Prostate gland (tissue), 2 donors: ENCODE measurements around the gene PLCH2. TPM values are rescaled to one million over a fixed set of nuclear protein-coding genes. Genes with fewer than 3 reads are reported as not detected.

Experiments
- DNase-seq: peaks from one replicate; pipeline ENCODE4 v3.0.0-alpha.2; 2019; ENCODE audit warnings: low spot score
- H3K27ac ChIP-seq, 2 donors: fragments of 200-600 bp; sonication (generic); 2 replicates each; pipeline ENCODE4 v1.5.1; 2017 to 2019
- H3K27me3 ChIP-seq: fragments of 200-600 bp; sonication (generic); replicated peaks from 2 replicates; pipeline ENCODE4 v1.5.1; 2019; ENCODE audit not compliant: insufficient read depth
- H3K36me3 ChIP-seq, 2 donors: fragments of 200-600 bp; sonication (generic); 1 replicate in 1 of 2; 2 replicates in 1 of 2; pipeline versions ENCODE4 v1.5.1 to v1.8.1; 2017 to 2019
- H3K4me1 ChIP-seq: fragments of 200-600 bp; sonication (generic); replicated peaks from 2 replicates; pipeline ENCODE4 v1.5.1; 2019
- H3K4me3 ChIP-seq, 2 donors: fragments of 200-600 bp; sonication (generic); 2 replicates each; pipeline ENCODE4 v1.5.1; 2017 to 2019
- H3K9me3 ChIP-seq: fragments of 200-600 bp; sonication (generic); 2 replicates; pipeline ENCODE4 v1.5.1; 2017
- CTCF ChIP-seq, 4 experiments: fragments of 200-600 bp in 2 of 4; fragments of 450-650 bp in 2 of 4; sonication (generic) in 2 of 4; IDR thresholded peaks; 1 replicate in 3 of 4; 2 replicates in 1 of 4; pipeline ENCODE4 v1.5.1; 2016 to 2019; ENCODE audit warnings: antibody characterized with exemption in 4 of 4, mild to moderate bottlenecking in 2 of 4, moderate library complexity in 2 of 4
- POLR2A ChIP-seq: fragments of 450-650 bp; IDR thresholded peaks from one replicate; pipeline ENCODE4 v1.6.1; 2016; ENCODE audit warnings: antibody characterized with exemption, mild to moderate bottlenecking
- POLR2AphosphoS5 ChIP-seq: sonication (generic); formaldehyde crosslinking; IDR thresholded peaks from one replicate; pipeline ENCODE4 v1.6.1; 2017; ENCODE audit warnings: antibody characterized with exemption
- WGBS: methylation state at CpG from one replicate; pipeline ENCODE4 v1.1.5; 2018; 5-methylcytosine and 5-hydroxymethylcytosine counted together
- intact Hi-C: fragments of 100-400 bp; cut with DNase I; formaldehyde crosslinking; loops from one replicate; pipeline ENCODE4 v1.14.2; 2022
- total RNA-seq, 2 donors: library from RNA; depleted of rRNA; stranded (reverse); fragments of >200 nt; gene quantifications; one replicate each; pipeline ENCODE4 v1.1.0, GENCODE V29; 2016

Gene PLCH2
- total RNA-seq, 2 donors from 2014 or later, result 29.8 to 41.0 TPM

- no peak for DNase-seq
- Histone ChIP-seq H3K4me1 (peaks cover 6% of the 10 kb centered on the region), H3K27ac (no peak overlapping the region), H3K27me3 (no peaks in the 10 kb centered on the region), H3K9me3 (no peaks in the 10 kb centered on the region), H3K36me3 (no peaks in the 10 kb centered on the region), H3K4me3 (no peak overlapping the region)
- TF ChIP-seq CTCF (IDR thresholded peaks at IDR 0.05), result no peak
- TF ChIP-seq POLR2AphosphoS5, result no peak
- TF ChIP-seq POLR2A, result no peak
- intact Hi-C loops, result no loop called here
- WGBS, result 91% methylated on average over 6 of the region's 7 CpGs
These were observed 5.0 kb upstream of the PLCH2 start for GRCh38 chr1:2471159-2471471.

- H3K4me3 ChIP-seq, result no peak overlapping the region
- intact Hi-C loops, result no loop called here
- peaks cover 6% of the 10 kb centered on the region for H3K4me1 ChIP-seq
- TF ChIP-seq CTCF (IDR thresholded peaks at IDR 0.05) (no peak), POLR2AphosphoS5 (no peak), POLR2A (no peak)
- H3K36me3 ChIP-seq, result no peaks in the 10 kb centered on the region
- H3K9me3 ChIP-seq, result no peaks in the 10 kb centered on the region
- no peaks in the 10 kb centered on the region for H3K27me3 ChIP-seq
- DNase-seq, result no peak
- 87% methylated on average over 15 of the region's 15 CpGs for WGBS
- H3K27ac ChIP-seq, result no peak overlapping the region
These were observed 4.5 kb upstream of the PLCH2 start for GRCh38 chr1:2471587-2472001.

- Histone ChIP-seq H3K4me3 (no peak overlapping the region), H3K9me3 (no peaks in the 10 kb centered on the region), H3K27me3 (no peaks in the 10 kb centered on the region), H3K27ac (no peak overlapping the region), H3K4me1 (peaks cover under 1% of the 10 kb centered on the region), H3K36me3 (no peaks in the 10 kb centered on the region)
- TF ChIP-seq POLR2A, result no peak
- TF ChIP-seq CTCF (IDR thresholded peaks at IDR 0.05), result no peak
- no peak for TF ChIP-seq POLR2AphosphoS5
- DNase-seq, result no peak
- WGBS, result 68% methylated on average over 17 of the region's 17 CpGs
- intact Hi-C loops, result no loop called here
These were observed 4.0 kb upstream of the PLCH2 start for GRCh38 chr1:2472109-2472508.

GRCh38 chr1:2472561-2473177, 3.4 kb upstream of the PLCH2 start:
- H3K27me3 ChIP-seq, result no peaks in the 10 kb centered on the region
- 75% methylated on average over 25 of the region's 25 CpGs for WGBS
- no peak for TF ChIP-seq POLR2AphosphoS5
- TF ChIP-seq POLR2A, result no peak
- no peak for TF ChIP-seq CTCF (IDR thresholded peaks at IDR 0.05)

GRCh38 chr1:2473198-2473597, 2.9 kb upstream of the PLCH2 start:
- TF ChIP-seq CTCF (IDR thresholded peaks at IDR 0.05) (no peak), POLR2AphosphoS5 (no peak), POLR2A (no peak)
- Histone ChIP-seq H3K9me3 (no peaks in the 10 kb centered on the region), H3K27ac (no peak overlapping the region), H3K36me3 (no peaks in the 10 kb centered on the region), H3K4me1 (no peaks in the 10 kb centered on the region), H3K4me3 (no peak overlapping the region), H3K27me3 (no peaks in the 10 kb centered on the region)
- intact Hi-C loops, result no loop called here
- 88% methylated on average over 12 of the region's 13 CpGs for WGBS
- no peak for DNase-seq

More at GRCh38 chr1:2472561-2473177, 3.4 kb upstream of the PLCH2 start:
- Histone ChIP-seq H3K4me3 (no peak overlapping the region), H3K9me3 (no peaks in the 10 kb centered on the region), H3K27ac (no peak overlapping the region), H3K4me1 (no peaks in the 10 kb centered on the region), H3K36me3 (no peaks in the 10 kb centered on the region)
- intact Hi-C loops, result no loop called here
- DNase-seq, result no peak
